GM12878 (cell line): ENCODE data around the gene LGALS9C.
"Not testable (repeated sequence)": the region's sequence is repeated elsewhere in the genome, so short reads cannot be mapped to it uniquely, and the experiment has no call there.

Experiments
- ATF2 ChIP-seq: IDR thresholded peaks from 2 replicates; pipeline ENCODE4 v1.6.1; 2012; ENCODE audit warnings: low read length, inconsistent platforms
- GATAD2B ChIP-seq: fragments of 450-650 bp; conservative IDR thresholded peaks from 2 replicates; pipeline ENCODE4 v1.6.1; 2017; ENCODE audit warnings: low read depth, mild to moderate bottlenecking, moderate library complexity
- JUNB ChIP-seq: IDR thresholded peaks from 2 replicates; pipeline ENCODE4 v1.6.1; 2016; ENCODE audit warnings: antibody characterized with exemption, mild to moderate bottlenecking
- RFX5 ChIP-seq: IDR thresholded peaks from 2 replicates; pipeline ENCODE4 v1.6.1; 2011; ENCODE audit warnings: low read depth, low read length, improper control_type of control experiment
- ZNF384 ChIP-seq: IDR thresholded peaks from 2 replicates; pipeline ENCODE4 v1.6.1; 2012; ENCODE audit warnings: low read depth, mild to moderate bottlenecking, low read length, improper control_type of control experiment, borderline replicate concordance

DNA sequence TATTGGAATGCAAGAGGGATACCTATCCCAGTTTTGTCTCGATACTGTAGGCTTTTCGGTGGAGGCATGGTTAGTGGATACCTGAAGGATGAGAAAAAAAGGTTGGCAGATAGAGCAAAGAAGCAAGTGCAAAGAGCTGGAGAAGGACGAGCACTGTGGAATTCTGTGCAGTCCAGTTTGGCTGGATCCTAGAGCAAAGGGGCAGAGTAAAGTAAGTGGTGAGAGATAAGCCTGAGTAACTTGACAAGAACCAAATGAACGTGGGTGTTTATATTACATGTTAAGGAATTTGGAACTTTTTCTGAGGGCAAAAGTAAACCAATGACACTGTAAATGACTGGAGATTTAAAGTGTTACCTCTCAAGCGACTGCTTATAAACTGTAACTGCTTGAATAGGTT is 66.3 kb downstream of the LGALS9C start:
- TF ChIP-seq ATF2, JUNB, GATAD2B, RFX5, ZNF384: not testable (repeated sequence)
